Muscle layer of colon (tissue), 2 donors: Measurements from ENCODE around the gene DNAJB8.

Experiments used
- H3K27ac ChIP-seq: one replicate; pipeline ENCODE4 v1.7.0; 2013; ENCODE audit warnings: low read depth, mild to moderate bottlenecking, low read length, moderate library complexity
- H3K27me3 ChIP-seq, 2 donors: one replicate each; pipeline ENCODE4 v1.7.0; 2013; ENCODE audit warnings: low read length in 2 of 2, mild to moderate bottlenecking in 2 of 2; ENCODE audit not compliant: insufficient read depth in 2 of 2, control insufficient read depth in 1 of 2
- H3K36me3 ChIP-seq: one replicate; pipeline ENCODE4 v1.7.0; 2013; ENCODE audit warnings: mild to moderate bottlenecking, low read length; ENCODE audit not compliant: insufficient read depth
- H3K4me1 ChIP-seq: one replicate; pipeline ENCODE4 v1.7.0; 2013; ENCODE audit warnings: mild to moderate bottlenecking, low read length; ENCODE audit not compliant: insufficient read depth
- H3K4me3 ChIP-seq, 2 donors: one replicate each; pipeline ENCODE4 v1.7.0; 2013; ENCODE audit warnings: low read length in 2 of 2, low read depth in 1 of 2, mild to moderate bottlenecking in 1 of 2, moderate library complexity in 1 of 2
- H3K9ac ChIP-seq: one replicate; pipeline ENCODE4 v1.7.0; 2013; ENCODE audit warnings: low read length
- H3K9me3 ChIP-seq: one replicate; pipeline ENCODE4 v1.7.0; 2013; ENCODE audit warnings: mild to moderate bottlenecking, low read length
- donor health status: abdominal sarcoma.
- donor health status: Adenocarcinoma of cecum.

The DNAJB8 gene

GRCh38 chr3:128470134-128470899 lies 3.6 kb upstream of the DNAJB8 start:
- Histone ChIP-seq H3K27me3 (peaks cover 0 to 9% of the 10 kb centered on the region in 2 donors), H3K9me3 (no peaks in the 10 kb centered on the region), H3K4me3 (no peak overlapping the region), H3K9ac (no peak overlapping the region), H3K4me1 (no peaks in the 10 kb centered on the region), H3K36me3 (no peaks in the 10 kb centered on the region), H3K27ac (no peak overlapping the region)

GRCh38 chr3:128469556-128469955 lies 2.9 kb upstream of the DNAJB8 start:
- Histone ChIP-seq H3K4me3 (no peak overlapping the region), H3K27ac (no peak overlapping the region), H3K4me1 (no peaks in the 10 kb centered on the region), H3K9ac (no peak overlapping the region), H3K36me3 (no peaks in the 10 kb centered on the region), H3K27me3 (peaks cover 0 to 9% of the 10 kb centered on the region in 2 donors), H3K9me3 (no peaks in the 10 kb centered on the region)

- H3K4me1 ChIP-seq = no peaks in the 10 kb centered on the region
- no peak overlapping the region for H3K4me3 ChIP-seq
- H3K36me3 ChIP-seq = no peaks in the 10 kb centered on the region
- peaks cover 0 to 9% of the 10 kb centered on the region in 2 donors for H3K27me3 ChIP-seq
- H3K27ac ChIP-seq = no peak overlapping the region
- H3K9ac ChIP-seq = no peak overlapping the region
- no peaks in the 10 kb centered on the region for H3K9me3 ChIP-seq
Observed at GRCh38 chr3:128468791-128469527, 2.3 kb upstream of the DNAJB8 start.

- peaks cover 0 to 9% of the 10 kb centered on the region in 2 donors for H3K27me3 ChIP-seq
Observed at GRCh38 chr3:128468285-128468790, 1.6 kb upstream of the DNAJB8 start.

GRCh38 chr3:128464702-128465101 lies 2.0 kb downstream of the DNAJB8 start:
- H3K4me3 ChIP-seq = no peak overlapping the region
- peaks cover 0 to 9% of the 10 kb centered on the region in 2 donors for H3K27me3 ChIP-seq
- no peak overlapping the region for H3K27ac ChIP-seq

More at GRCh38 chr3:128468285-128468790, 1.6 kb upstream of the DNAJB8 start:
- H3K27ac ChIP-seq = no peak overlapping the region
- H3K4me3 ChIP-seq = no peak overlapping the region
- H3K4me1 ChIP-seq = no peaks in the 10 kb centered on the region
- no peaks in the 10 kb centered on the region for H3K9me3 ChIP-seq
- H3K9ac ChIP-seq = no peak overlapping the region
- H3K36me3 ChIP-seq = no peaks in the 10 kb centered on the region

GRCh38 chr3:128464188-128464587 lies 2.5 kb downstream of the DNAJB8 start:
- no peak overlapping the region for H3K4me3 ChIP-seq
- no peak overlapping the region for H3K9ac ChIP-seq
- H3K27ac ChIP-seq = no peak overlapping the region
- H3K4me1 ChIP-seq = no peaks in the 10 kb centered on the region
- no peaks in the 10 kb centered on the region for H3K9me3 ChIP-seq
- peaks cover 0 to 9% of the 10 kb centered on the region in 2 donors for H3K27me3 ChIP-seq
- no peaks in the 10 kb centered on the region for H3K36me3 ChIP-seq

More at GRCh38 chr3:128464702-128465101, 2.0 kb downstream of the DNAJB8 start:
- no peaks in the 10 kb centered on the region for H3K9me3 ChIP-seq
- H3K4me1 ChIP-seq = no peaks in the 10 kb centered on the region
- no peak overlapping the region for H3K9ac ChIP-seq
- H3K36me3 ChIP-seq = no peaks in the 10 kb centered on the region

GRCh38 chr3:128463771-128464170 lies 2.9 kb downstream of the DNAJB8 start:
- Histone ChIP-seq H3K27ac (no peak overlapping the region), H3K4me1 (no peaks in the 10 kb centered on the region), H3K27me3 (peaks cover 0 to 9% of the 10 kb centered on the region in 2 donors), H3K4me3 (no peak overlapping the region), H3K9me3 (no peaks in the 10 kb centered on the region), H3K9ac (no peak overlapping the region), H3K36me3 (no peaks in the 10 kb centered on the region)

GRCh38 chr3:128463354-128463753 lies 3.3 kb downstream of the DNAJB8 start:
- no peak overlapping the region for H3K4me3 ChIP-seq
- no peaks in the 10 kb centered on the region for H3K9me3 ChIP-seq
- no peak overlapping the region for H3K9ac ChIP-seq
- H3K27me3 ChIP-seq = peaks cover 0 to 9% of the 10 kb centered on the region in 2 donors
- no peaks in the 10 kb centered on the region for H3K36me3 ChIP-seq
- H3K4me1 ChIP-seq = no peaks in the 10 kb centered on the region
- H3K27ac ChIP-seq = no peak overlapping the region

GRCh38 chr3:128462931-128463330 lies 3.8 kb downstream of the DNAJB8 start:
- no peaks in the 10 kb centered on the region for H3K4me1 ChIP-seq
- H3K4me3 ChIP-seq = no peak overlapping the region
- no peaks in the 10 kb centered on the region for H3K36me3 ChIP-seq
- no peak overlapping the region for H3K9ac ChIP-seq
- H3K27me3 ChIP-seq = peaks cover 0 to 7% of the 10 kb centered on the region in 2 donors
- no peak overlapping the region for H3K27ac ChIP-seq
- no peaks in the 10 kb centered on the region for H3K9me3 ChIP-seq

- Histone ChIP-seq H3K9me3 (no peaks in the 10 kb centered on the region), H3K4me3 (no peak overlapping the region), H3K36me3 (no peaks in the 10 kb centered on the region), H3K27me3 (peaks cover 0 to 2% of the 10 kb centered on the region in 2 donors), H3K4me1 (no peaks in the 10 kb centered on the region), H3K27ac (no peak overlapping the region), H3K9ac (no peak overlapping the region)
Observed at GRCh38 chr3:128462341-128462910, 4.3 kb downstream of the DNAJB8 start.

GRCh38 chr3:128461731-128462130 lies 5.0 kb downstream of the DNAJB8 start:
- H3K4me1 ChIP-seq = no peaks in the 10 kb centered on the region
- H3K9ac ChIP-seq = no peak overlapping the region
- H3K27me3 ChIP-seq = peaks cover 0 to 2% of the 10 kb centered on the region in 2 donors

More at GRCh38 chr3:128461731-128462130, 5.0 kb downstream of the DNAJB8 start:
- Histone ChIP-seq H3K27ac (no peak overlapping the region), H3K36me3 (no peaks in the 10 kb centered on the region), H3K9me3 (no peaks in the 10 kb centered on the region), H3K4me3 (no peak overlapping the region)
